EL (cell line): Measurements from ENCODE around the gene CLGN.
A peak's percentile ranks its signal among the peaks of the same experiment; 100 is the strongest.

Source experiments
- DNase-seq: peaks from one replicate; pipeline ENCODE4 v3.0.0-alpha.2; 2016

The CLGN gene

GRCh38 chr4:140374130-140374477, 53.3 kb downstream of the CLGN start:
- no peak for DNase-seq

DNA sequence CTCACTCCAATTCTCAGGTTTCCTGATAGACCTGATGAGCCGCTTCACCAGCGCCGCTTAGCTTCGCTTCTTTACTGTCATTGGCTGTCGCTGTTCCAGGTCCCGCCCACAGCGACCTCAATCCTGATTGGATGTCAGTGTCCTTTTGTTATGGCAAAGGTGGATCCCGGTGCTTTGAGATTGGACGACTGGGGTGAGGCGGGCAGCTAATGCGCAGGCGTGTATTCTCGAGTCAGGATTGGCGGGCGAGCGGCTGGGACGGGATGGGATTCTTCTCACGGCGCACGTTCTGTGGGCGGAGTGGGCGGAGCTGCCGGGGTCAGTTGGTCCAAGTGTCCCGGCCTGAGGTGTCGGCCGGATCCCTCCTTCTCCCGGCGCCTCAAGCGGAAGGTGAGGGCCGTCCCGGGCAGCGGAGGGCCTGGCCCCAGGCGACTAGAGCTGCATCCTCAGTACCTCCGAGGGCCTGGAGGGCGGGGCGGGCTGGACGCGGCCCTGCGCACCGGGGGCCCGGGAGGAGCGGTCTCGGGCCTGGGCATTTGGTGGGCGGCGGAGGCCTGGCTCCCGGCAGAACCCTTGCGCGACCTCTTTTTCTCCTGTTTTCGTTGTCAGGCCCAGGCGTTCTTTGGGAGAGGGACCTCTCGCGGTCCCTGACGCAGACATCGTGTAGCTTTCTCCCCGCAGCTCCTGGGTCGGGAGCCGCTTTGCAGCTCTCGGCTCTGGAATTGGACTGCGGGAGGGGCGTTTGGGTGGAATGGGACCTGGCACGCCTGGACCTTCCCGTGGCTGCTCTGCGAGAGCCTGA, 53.9 kb downstream of the CLGN start, which contains the start of gene SCOC:
TSS of gene SCOC (plus strand) at position 319 of the 802 bp plus-strand sequence. CDS start 5,525 bp downstream, outside the sequence.
- DNase-seq: peak; percentile 99

DNA sequence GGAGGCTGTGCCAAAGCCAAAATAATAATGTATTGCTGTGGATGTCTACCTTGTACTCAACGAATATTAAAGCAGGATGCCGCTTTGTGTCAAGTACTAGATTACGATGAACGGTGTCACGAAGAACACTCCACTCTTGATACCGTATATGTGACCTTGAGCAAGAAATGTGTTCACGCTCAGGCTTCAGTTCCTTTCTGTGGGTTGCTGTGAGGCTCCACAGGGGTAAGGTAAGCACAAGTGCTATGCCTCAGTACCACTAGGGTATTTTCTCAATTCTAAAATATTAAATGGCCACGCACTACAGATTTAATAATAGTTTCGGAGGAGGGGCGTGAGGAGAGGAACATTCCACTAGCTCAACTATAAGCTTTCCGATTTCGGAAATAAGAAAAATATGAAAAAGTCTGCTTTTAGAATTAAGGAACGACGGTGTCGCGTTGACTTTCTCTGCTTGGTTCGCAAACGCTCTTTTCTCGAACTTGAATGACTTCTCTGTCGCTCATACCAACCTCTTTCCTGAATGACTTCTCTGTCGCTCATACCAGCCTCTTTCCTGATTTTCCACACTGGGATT, 54.6 kb downstream of the CLGN start:
- peak; percentile 16 for DNase-seq

DNA sequence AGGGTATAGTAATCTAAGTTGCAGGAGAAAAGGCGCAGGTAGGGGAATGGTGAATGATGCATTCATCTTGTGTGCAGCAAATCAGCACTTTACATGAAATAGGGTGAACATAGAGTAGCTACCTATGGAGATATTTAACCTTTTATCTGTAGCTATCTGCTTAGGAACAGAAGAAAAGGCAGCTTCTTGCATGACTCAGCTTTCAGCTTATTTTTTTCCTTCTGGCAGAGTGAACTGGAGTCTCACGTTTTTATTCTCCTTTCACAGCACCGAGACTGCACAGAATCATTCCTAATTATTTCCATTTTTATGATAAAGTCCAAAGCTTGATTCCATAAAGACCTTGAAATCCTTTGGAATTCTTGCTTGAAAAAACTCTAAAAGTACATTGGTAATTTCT, 58.8 kb downstream of the CLGN start:
- DNase-seq: no peak

DNA sequence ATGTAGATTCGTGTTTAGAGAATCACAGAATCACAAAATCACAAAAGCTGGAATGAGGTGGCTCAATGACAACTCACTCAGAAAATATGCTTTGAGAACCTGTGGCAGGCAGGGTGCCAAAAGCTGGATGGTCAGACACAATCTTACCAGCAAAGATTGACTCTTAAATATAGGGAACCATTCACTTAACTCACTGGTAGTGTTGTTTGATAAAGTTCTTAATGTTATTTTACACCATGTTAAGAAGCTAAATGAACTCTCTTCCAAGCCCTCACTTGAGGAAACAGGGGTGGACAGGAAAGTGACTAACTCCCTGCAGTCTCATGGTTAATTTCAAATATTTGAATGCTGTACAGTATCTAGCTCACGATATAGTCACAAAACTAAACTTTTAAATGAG, 59.7 kb downstream of the CLGN start:
- DNase-seq: peak; percentile 57

DNA sequence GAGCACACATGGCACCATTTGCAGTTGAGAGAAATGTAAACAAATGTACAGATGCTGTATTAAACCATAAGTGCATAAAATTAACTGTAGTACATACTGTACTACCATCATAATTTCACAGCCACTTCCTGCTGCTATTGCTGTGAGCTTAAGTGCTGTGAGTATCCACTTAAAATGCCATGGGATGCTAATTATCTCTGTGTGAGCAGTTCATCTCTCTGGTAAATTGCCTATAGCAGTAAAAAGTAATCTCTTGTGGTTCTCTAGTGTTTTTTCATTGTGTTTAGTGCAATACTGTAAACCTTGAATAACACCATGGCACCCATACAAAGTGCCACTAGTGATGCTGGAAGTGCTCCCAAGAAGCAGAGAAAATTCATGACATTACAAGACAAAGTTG, 63.9 kb downstream of the CLGN start:
- no peak for DNase-seq

DNA sequence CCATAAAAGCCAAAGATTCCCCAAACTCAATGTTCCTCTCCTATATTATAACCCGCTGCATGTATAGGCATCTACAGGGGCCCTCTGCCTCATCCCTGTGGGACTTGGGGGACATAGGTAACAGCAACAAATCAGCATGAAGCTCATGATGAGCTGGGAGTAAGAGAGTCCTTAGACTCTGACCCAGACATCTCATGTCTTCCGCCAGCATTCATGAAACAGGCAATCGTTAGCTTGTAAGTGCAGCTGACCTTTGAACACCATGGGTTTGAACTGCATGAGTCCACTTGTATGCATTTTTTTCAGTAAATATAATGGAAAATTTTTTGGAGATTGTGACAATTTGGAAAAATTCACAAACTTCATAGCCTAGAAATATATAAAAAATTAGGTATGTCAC, 64.4 kb downstream of the CLGN start:
- no peak for DNase-seq

DNA sequence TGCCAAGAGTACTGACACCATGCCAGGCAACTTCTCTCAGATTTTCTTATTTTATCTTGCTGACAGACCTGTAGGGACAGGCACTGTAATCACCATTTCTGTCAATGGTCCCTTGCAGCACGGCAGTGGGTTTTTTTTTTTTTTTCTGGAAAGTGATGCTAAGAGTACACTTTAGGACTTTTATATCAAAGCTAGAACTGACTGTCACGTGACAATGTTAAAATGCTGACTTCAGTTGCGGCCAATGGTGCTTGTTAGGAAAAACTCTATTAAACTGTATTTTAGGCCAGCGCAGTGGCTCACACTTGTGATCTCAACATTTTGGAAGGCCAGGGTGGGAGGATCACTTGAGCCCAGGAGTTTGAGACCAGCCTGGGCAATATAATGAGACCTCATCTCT, 66.3 kb downstream of the CLGN start:
- DNase-seq: no peak

DNA sequence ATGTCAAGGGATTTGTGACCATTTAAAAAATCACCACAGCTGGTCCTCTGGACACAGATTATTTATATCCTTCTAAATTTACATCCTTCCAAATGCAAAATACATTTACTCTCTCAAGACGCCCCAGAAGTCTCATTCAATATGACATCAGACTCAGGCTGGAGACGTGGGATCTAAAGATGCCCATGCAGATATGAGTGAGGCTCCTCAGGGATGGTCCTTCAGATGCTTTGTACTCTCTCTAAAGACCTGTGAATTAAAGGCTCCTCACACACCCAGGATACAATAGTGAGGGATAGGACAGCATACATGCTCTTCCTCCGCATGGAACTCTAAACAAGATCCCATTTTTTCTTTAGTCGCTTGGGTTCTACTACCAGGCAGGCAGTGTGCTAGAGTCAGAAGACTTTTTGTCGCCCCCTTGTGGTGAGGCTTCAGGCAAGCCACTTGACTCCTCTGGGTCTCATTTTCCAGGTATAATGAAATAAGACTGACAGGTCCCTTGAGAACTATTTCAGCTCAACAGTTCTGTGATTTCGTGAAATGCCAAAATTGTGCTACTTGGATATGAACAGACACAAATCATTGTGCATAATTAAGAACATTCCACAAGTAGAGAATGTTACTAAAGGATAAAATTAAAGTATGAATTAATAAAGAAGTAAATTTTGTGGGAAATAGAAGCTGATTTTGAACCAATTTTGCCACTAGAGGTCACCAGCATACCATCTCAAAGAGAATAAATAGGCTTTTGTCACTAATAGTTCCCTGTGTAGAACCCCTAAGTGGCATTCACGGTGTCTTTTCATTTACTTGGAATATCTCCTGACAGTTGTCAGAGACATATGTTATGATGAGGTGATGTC, 67.7 kb downstream of the CLGN start:
- peak; percentile 80 for DNase-seq

DNA sequence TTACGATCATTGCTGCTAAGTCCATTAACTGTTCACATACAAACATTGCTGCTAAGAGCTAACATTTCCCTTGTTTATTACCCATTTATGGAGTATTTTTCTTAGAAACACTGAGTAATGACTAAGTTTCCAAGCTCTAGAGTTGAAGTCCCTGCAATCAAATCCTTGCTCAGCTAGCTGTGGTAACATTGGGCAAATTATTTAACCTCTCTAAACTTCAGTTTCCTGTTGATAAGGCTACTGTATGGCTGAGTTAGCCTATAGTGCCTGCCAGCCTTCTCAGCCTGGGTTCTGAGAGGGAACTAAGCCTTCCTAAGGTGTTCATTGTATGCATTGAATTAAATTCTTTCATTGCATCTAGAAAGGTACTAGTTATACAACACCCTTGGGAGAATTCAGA, 69.2 kb downstream of the CLGN start:
- DNase-seq: no peak

- no peak for DNase-seq
Measured at GRCh38 chr4:140357868-140358267, 69.6 kb downstream of the CLGN start.

- no peak for DNase-seq
Measured at GRCh38 chr4:140355288-140355687, 72.2 kb downstream of the CLGN start.

- no peak for DNase-seq
Measured at GRCh38 chr4:140353786-140354185, 73.7 kb downstream of the CLGN start.

DNA sequence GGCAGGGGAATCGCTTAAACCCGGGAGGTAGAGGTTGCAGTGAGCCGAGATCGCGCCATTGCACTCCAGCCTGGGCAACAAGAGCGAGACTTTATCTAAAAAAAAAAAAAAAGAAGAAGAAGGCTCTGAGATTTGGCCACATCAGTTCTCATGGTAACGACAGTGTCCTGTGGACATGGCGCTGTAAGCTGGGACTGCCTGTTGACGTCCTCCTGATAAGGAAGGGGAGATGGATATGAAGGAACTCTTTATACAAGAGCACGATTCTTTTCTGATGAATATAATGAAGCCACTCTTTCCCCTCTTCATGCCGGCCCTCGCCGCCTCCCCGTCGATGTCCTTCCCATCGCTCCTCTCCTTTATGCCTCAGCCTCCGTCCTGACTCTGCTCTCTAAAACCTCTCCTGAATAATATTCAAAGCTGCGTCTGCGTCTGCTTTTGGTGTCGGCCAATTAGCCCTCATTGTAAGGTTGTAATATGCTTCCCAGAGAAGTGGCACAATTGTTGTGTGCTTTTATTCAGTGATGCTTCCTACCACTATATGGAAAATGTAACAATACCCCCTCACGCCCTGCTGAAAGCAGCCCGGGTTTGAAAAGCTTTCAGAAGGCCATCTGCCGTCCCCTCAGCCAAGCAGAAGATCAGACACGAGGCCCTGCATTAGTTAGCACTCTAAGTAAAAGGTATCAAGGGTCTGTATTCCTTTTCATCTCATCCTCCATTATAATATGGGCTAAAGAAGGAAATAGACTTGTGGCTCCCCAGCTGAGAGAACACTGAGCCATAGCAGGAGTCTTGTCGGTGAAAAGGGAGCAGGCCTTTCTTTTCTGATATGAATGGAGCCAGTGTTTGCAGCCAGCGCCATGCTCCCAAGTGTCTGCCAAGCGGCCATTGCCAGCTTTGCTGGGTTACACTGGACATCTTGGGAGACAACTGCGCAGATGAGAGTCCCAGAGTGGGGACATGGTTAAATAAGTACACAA, 76.1 kb downstream of the CLGN start:
- no peak for DNase-seq

GRCh38 chr4:140349816-140350215, 77.6 kb downstream of the CLGN start:
- no peak for DNase-seq

DNA sequence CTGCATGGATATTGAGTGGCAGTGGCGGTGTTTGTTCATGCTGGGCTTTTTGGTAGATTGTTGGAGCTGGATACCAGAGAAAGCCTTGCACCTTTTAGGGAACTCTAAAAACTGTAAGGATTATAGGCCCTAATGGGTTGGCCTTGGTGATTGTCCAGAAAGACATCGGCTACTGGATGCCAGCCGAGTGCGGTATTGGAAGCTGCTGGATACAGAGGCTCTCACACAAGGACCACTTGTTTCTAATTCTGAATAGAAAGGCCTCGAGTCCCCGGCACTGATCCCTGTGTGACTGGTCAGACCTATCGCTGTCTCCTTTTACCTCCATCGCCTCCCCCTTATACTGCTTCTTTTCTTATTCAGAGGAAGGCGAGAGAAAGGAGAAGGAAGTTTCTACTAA, 81.3 kb downstream of the CLGN start:
- DNase-seq: no peak

DNA sequence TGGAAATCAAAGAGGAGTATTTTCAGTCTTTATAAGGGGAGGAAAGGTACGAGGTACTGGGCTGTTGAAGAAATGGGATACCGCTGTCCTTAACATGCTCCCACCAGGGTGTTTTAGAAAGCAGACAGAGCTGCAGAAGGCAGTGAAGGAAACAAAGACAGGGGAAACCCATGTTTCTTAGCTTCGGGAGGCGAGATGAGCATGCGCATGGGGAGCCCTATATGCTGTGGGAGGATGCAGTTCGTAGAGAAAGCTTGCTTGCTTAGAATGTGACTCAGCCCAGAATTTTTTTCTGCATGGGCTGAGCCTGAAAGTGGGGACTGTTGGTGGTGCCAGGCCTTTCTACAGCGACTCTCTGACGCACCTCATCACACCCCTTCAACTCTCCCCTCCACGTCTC, 82.8 kb downstream of the CLGN start:
- DNase-seq: no peak

DNA sequence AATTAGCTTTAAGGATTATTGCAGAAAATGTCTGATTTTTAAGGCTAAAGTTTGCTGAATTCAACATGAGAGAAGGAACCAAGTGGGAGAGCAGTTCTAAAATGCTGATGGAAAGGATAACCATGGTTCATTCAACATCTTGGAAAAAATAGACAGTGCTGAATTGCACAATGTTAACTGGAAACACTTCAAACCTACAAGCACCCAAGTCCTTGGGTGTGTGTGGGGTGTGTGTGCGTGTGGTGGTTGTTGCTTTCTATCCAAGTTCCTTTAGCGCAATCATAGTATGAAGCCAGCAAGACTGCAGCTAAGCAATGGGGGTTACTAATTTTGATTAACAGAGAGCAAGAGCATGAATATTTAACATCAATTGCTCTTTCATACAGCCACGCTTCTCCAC, 83.3 kb downstream of the CLGN start:
- no peak for DNase-seq

- no peak for DNase-seq
Measured at GRCh38 chr4:140343303-140343702, 84.1 kb downstream of the CLGN start.

GRCh38 chr4:140342620-140343019, 84.8 kb downstream of the CLGN start:
- DNase-seq: no peak
